Measurements from ENCODE around the gene SLC22A12. TPM values are rescaled to one million over a fixed set of nuclear protein-coding genes. Genes with fewer than 3 reads are reported as not detected.
A peak's percentile ranks its signal among the peaks of the same experiment; 100 is the strongest.

Gene SLC22A12
- polyA plus RNA-seq, 4 donors, result 0.16 TPM; not detected in 3

GRCh38 chr11:64571410-64572091 is 19.5 kb upstream of the SLC22A12 start:
- no peak overlapping the region for H3K27ac ChIP-seq (ENCODE audit: low read depth in 1 of 3, low read length in 2 of 3)
- FAIRE-seq, result no peak

GRCh38 chr11:64572143-64572542 is 18.9 kb upstream of the SLC22A12 start:
- Histone ChIP-seq H3K27me3 (ENCODE audit: control insufficient read depth in 3 of 3, insufficient read depth in 3 of 3, low read length in 3 of 3) (peaks cover 0 to 3% (median 0%) of the 10 kb centered on the region in 3 donors), H3K4me1 (ENCODE audit: control insufficient read depth in 3 of 3, insufficient read depth in 2 of 3, low read depth in 1 of 3, low read length in 2 of 3) (no peaks in the 10 kb centered on the region), H3K36me3 (ENCODE audit: control insufficient read depth in 3 of 3, insufficient read depth in 2 of 3, low read depth in 1 of 3, low read length in 3 of 3) (no peaks in the 10 kb centered on the region), H3K27ac (ENCODE audit: low read depth in 1 of 3, low read length in 2 of 3) (no peak overlapping the region), H3K9me3 (ENCODE audit: control insufficient read depth in 2 of 2, insufficient read depth in 1 of 2, low read depth in 1 of 2, low read length in 1 of 2) (no peaks in the 10 kb centered on the region), H3K4me3 (ENCODE audit: low read depth in 1 of 3, low read length in 3 of 3) (no peak overlapping the region)
- no peak for FAIRE-seq
- DNase-seq, result no peak
- WGBS, 3 donors, result 71 to 82% (median 74%) methylated on average over 8 of the region's 8 CpGs

More at GRCh38 chr11:64571410-64572091, 19.5 kb upstream of the SLC22A12 start:
- Histone ChIP-seq H3K4me1 (ENCODE audit: control insufficient read depth in 3 of 3, insufficient read depth in 2 of 3, low read depth in 1 of 3, low read length in 2 of 3) (peaks cover 0 to 5% (median 0%) of the 10 kb centered on the region in 3 donors), H3K27me3 (ENCODE audit: control insufficient read depth in 3 of 3, insufficient read depth in 3 of 3, low read length in 3 of 3) (peaks cover 0 to 3% (median 0%) of the 10 kb centered on the region in 3 donors), H3K9me3 (ENCODE audit: control insufficient read depth in 2 of 2, insufficient read depth in 1 of 2, low read depth in 1 of 2, low read length in 1 of 2) (no peaks in the 10 kb centered on the region), H3K36me3 (ENCODE audit: control insufficient read depth in 3 of 3, insufficient read depth in 2 of 3, low read depth in 1 of 3, low read length in 3 of 3) (no peaks in the 10 kb centered on the region), H3K4me3 (ENCODE audit: low read depth in 1 of 3, low read length in 3 of 3) (no peak overlapping the region)
- WGBS, 3 donors, result 20 to 60% (median 49%) methylated on average over 22 of the region's 22 CpGs
- DNase-seq, result peak; percentile 32 to 50

- no peak overlapping the region for H3K4me3 ChIP-seq (ENCODE audit: low read depth in 1 of 3, low read length in 3 of 3)
- no peaks in the 10 kb centered on the region for H3K27me3 ChIP-seq (ENCODE audit: control insufficient read depth in 3 of 3, insufficient read depth in 3 of 3, low read length in 3 of 3)
- DNase-seq (no peak), FAIRE-seq (no peak)
- H3K27ac ChIP-seq (ENCODE audit: low read depth in 1 of 3, low read length in 2 of 3), result no peak overlapping the region
- 87 to 89% (median 89%) methylated on average over 6 of the region's 6 CpGs for WGBS, 3 donors
- no peaks in the 10 kb centered on the region for H3K36me3 ChIP-seq (ENCODE audit: control insufficient read depth in 3 of 3, insufficient read depth in 2 of 3, low read depth in 1 of 3, low read length in 3 of 3)
- no peaks in the 10 kb centered on the region for H3K9me3 ChIP-seq (ENCODE audit: control insufficient read depth in 2 of 2, insufficient read depth in 1 of 2, low read depth in 1 of 2, low read length in 1 of 2)
- no peaks in the 10 kb centered on the region for H3K4me1 ChIP-seq (ENCODE audit: control insufficient read depth in 3 of 3, insufficient read depth in 2 of 3, low read depth in 1 of 3, low read length in 2 of 3)
These were observed 13.8 kb upstream of the SLC22A12 start for GRCh38 chr11:64577202-64577601.

GRCh38 chr11:64580412-64580811 is 10.6 kb upstream of the SLC22A12 start:
- 60 to 70% (median 64%) methylated on average over 7 of the region's 7 CpGs for WGBS, 3 donors
- Histone ChIP-seq H3K27ac (ENCODE audit: low read depth in 1 of 3, low read length in 2 of 3) (no peak overlapping the region), H3K27me3 (ENCODE audit: control insufficient read depth in 3 of 3, insufficient read depth in 3 of 3, low read length in 3 of 3) (peaks cover 0 to 2% (median 0%) of the 10 kb centered on the region in 3 donors), H3K9me3 (ENCODE audit: control insufficient read depth in 2 of 2, insufficient read depth in 1 of 2, low read depth in 1 of 2, low read length in 1 of 2) (no peaks in the 10 kb centered on the region), H3K4me3 (ENCODE audit: low read depth in 1 of 3, low read length in 3 of 3) (no peak overlapping the region), H3K4me1 (ENCODE audit: control insufficient read depth in 3 of 3, insufficient read depth in 2 of 3, low read depth in 1 of 3, low read length in 2 of 3) (no peaks in the 10 kb centered on the region), H3K36me3 (ENCODE audit: control insufficient read depth in 3 of 3, insufficient read depth in 2 of 3, low read depth in 1 of 3, low read length in 3 of 3) (no peaks in the 10 kb centered on the region)
- DNase-seq (no peak), FAIRE-seq (no peak)

GRCh38 chr11:64581057-64581523 is 9.9 kb upstream of the SLC22A12 start:
- H3K9me3 ChIP-seq (ENCODE audit: control insufficient read depth in 2 of 2, insufficient read depth in 1 of 2, low read depth in 1 of 2, low read length in 1 of 2), result no peaks in the 10 kb centered on the region
- no peaks in the 10 kb centered on the region for H3K36me3 ChIP-seq (ENCODE audit: control insufficient read depth in 3 of 3, insufficient read depth in 2 of 3, low read depth in 1 of 3, low read length in 3 of 3)
- no peak for FAIRE-seq
- H3K27me3 ChIP-seq (ENCODE audit: control insufficient read depth in 3 of 3, insufficient read depth in 3 of 3, low read length in 3 of 3), result peaks cover 0 to 2% (median under 1%) of the 10 kb centered on the region in 3 donors
- no peak for DNase-seq
- H3K4me3 ChIP-seq (ENCODE audit: low read depth in 1 of 3, low read length in 3 of 3), result no peak overlapping the region
- 50 to 78% (median 61%) methylated on average over 17 of the region's 17 CpGs for WGBS, 3 donors
- no peaks in the 10 kb centered on the region for H3K4me1 ChIP-seq (ENCODE audit: control insufficient read depth in 3 of 3, insufficient read depth in 2 of 3, low read depth in 1 of 3, low read length in 2 of 3)
- H3K27ac ChIP-seq (ENCODE audit: low read depth in 1 of 3, low read length in 2 of 3), result no peak overlapping the region

GRCh38 chr11:64582885-64583284 is 8.1 kb upstream of the SLC22A12 start:
- 87 to 91% (median 88%) methylated on average over 15 of the region's 15 CpGs for WGBS, 3 donors
- H3K36me3 ChIP-seq (ENCODE audit: control insufficient read depth in 3 of 3, insufficient read depth in 2 of 3, low read depth in 1 of 3, low read length in 3 of 3), result no peaks in the 10 kb centered on the region
- H3K4me1 ChIP-seq (ENCODE audit: control insufficient read depth in 3 of 3, insufficient read depth in 2 of 3, low read depth in 1 of 3, low read length in 2 of 3), result no peaks in the 10 kb centered on the region
- FAIRE-seq, result no peak
- H3K4me3 ChIP-seq (ENCODE audit: low read depth in 1 of 3, low read length in 3 of 3), result no peak overlapping the region
- peaks cover 0 to 7% of the 10 kb centered on the region in 2 donors for H3K9me3 ChIP-seq (ENCODE audit: control insufficient read depth in 2 of 2, insufficient read depth in 1 of 2, low read depth in 1 of 2, low read length in 1 of 2)
- no peak overlapping the region for H3K27ac ChIP-seq (ENCODE audit: low read depth in 1 of 3, low read length in 2 of 3)
- no peak for DNase-seq
- peaks cover 0 to 4% (median 2%) of the 10 kb centered on the region in 3 donors for H3K27me3 ChIP-seq (ENCODE audit: control insufficient read depth in 3 of 3, insufficient read depth in 3 of 3, low read length in 3 of 3)

- Histone ChIP-seq H3K27ac (ENCODE audit: low read depth in 1 of 3, low read length in 2 of 3) (no peak overlapping the region), H3K27me3 (ENCODE audit: control insufficient read depth in 3 of 3, insufficient read depth in 3 of 3, low read length in 3 of 3) (peaks cover 0 to 4% (median 2%) of the 10 kb centered on the region in 3 donors), H3K4me3 (ENCODE audit: low read depth in 1 of 3, low read length in 3 of 3) (no peak overlapping the region), H3K9me3 (ENCODE audit: control insufficient read depth in 2 of 2, insufficient read depth in 1 of 2, low read depth in 1 of 2, low read length in 1 of 2) (peaks cover 0 to 9% of the 10 kb centered on the region in 2 donors), H3K36me3 (ENCODE audit: control insufficient read depth in 3 of 3, insufficient read depth in 2 of 3, low read depth in 1 of 3, low read length in 3 of 3) (no peaks in the 10 kb centered on the region), H3K4me1 (ENCODE audit: control insufficient read depth in 3 of 3, insufficient read depth in 2 of 3, low read depth in 1 of 3, low read length in 2 of 3) (no peaks in the 10 kb centered on the region)
- no peak for FAIRE-seq
- no peak for DNase-seq
- WGBS, 3 donors, result 83 to 86% (median 83%) methylated on average over 28 of the region's 28 CpGs
These were observed 7.4 kb upstream of the SLC22A12 start for GRCh38 chr11:64583296-64584262.

GRCh38 chr11:64585150-64585549 is 5.9 kb upstream of the SLC22A12 start:
- Histone ChIP-seq H3K27me3 (ENCODE audit: control insufficient read depth in 3 of 3, insufficient read depth in 3 of 3, low read length in 3 of 3) (peaks cover 0 to 4% (median 2%) of the 10 kb centered on the region in 3 donors), H3K4me3 (ENCODE audit: low read depth in 1 of 3, low read length in 3 of 3) (no peak overlapping the region), H3K4me1 (ENCODE audit: control insufficient read depth in 3 of 3, insufficient read depth in 2 of 3, low read depth in 1 of 3, low read length in 2 of 3) (no peaks in the 10 kb centered on the region), H3K27ac (ENCODE audit: low read depth in 1 of 3, low read length in 2 of 3) (no peak overlapping the region), H3K36me3 (ENCODE audit: control insufficient read depth in 3 of 3, insufficient read depth in 2 of 3, low read depth in 1 of 3, low read length in 3 of 3) (no peaks in the 10 kb centered on the region), H3K9me3 (ENCODE audit: control insufficient read depth in 2 of 2, insufficient read depth in 1 of 2, low read depth in 1 of 2, low read length in 1 of 2) (peaks cover 0 to 9% of the 10 kb centered on the region in 2 donors)
- whole genome bisulfite sequencing, 3 donors, result 68 to 87% (median 73%) methylated on average over 8 of the region's 8 CpGs
- FAIRE-seq (no peak), DNase-seq (no peak)

Data from small intestine (tissue), 7 donors.